ENCODE data around the gene SGSH. TPM values are rescaled to one million over a fixed set of nuclear protein-coding genes. Genes with fewer than 3 reads are reported as not detected.

Gene SGSH
- total RNA-seq, 1 experiment from 2014 or later = 19.8 TPM

DNA sequence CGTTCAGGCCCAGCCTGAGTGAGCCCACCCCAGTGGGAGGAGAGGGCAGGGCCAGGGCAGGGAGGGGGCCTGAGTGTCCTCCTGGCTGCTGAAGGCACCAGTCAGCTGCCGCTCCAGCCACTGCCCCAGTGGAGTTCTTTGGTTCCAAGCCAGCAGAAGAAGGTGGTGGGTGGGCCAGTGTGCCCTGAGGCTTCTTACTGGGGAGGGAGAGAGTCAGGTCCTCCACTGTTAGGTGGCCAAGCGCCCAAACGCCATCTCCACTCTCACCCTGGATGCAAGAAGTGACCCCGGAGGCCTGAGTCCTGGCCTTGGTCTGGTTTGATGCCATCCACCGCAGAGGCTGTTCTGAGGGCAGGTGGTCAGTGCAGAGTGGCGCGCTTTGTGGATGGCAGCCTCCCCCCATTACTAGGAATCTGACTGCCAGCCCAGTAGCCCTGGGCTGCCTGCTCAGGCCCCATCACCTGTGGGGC is 42.7 kb upstream of the SGSH start:
- H3K23me2 ChIP-seq (ENCODE audit: insufficient read length, low read depth, low read length, poor library complexity, severe bottlenecking) = no peaks in the 10 kb centered on the region
- no peaks in the 10 kb centered on the region for H3K9me3 ChIP-seq (ENCODE audit: control insufficient read depth, low read depth, low read length)
- H2BK15ac ChIP-seq (ENCODE audit: low read depth, low read length) = no peak overlapping the region
- no peak for DNase-seq
- no peak overlapping the region for H3K4ac ChIP-seq (ENCODE audit: low read depth, low read length)
- H4K91ac ChIP-seq (ENCODE audit: insufficient read length, low read depth, low read length) = no peak overlapping the region
- H3K9me3 Mint-ChIP-seq = no peaks in the 10 kb centered on the region; a peak in 1 of 5 replicates
- no peaks in the 10 kb centered on the region for H3K79me1 ChIP-seq (ENCODE audit: insufficient read depth, low read depth, low read length, poor library complexity, severe bottlenecking)
- H2BK20ac ChIP-seq (ENCODE audit: low read depth, low read length, poor library complexity, severe bottlenecking) = no peak overlapping the region
- no peak overlapping the region for H3K4me3 Mint-ChIP-seq
- no peak overlapping the region for H3T11ph ChIP-seq (ENCODE audit: low read length)
- no peak overlapping the region for H4K8ac ChIP-seq (replicated peaks; ENCODE audit: insufficient read length, low read depth, low read length)
- no peaks in the 10 kb centered on the region for H3K79me2 ChIP-seq (ENCODE audit: insufficient read depth, low read length)
- no peak overlapping the region for H3K18ac ChIP-seq (ENCODE audit: insufficient read length, low read depth, low read length)
- no peak overlapping the region; a peak in 1 of 7 replicates for H3K27ac Mint-ChIP-seq
- WGBS (ENCODE audit: extremely low coverage, insufficient read length, low lambda C conversion rate) = no CpG with 5 or more reads among the region's 8 CpGs
- no peak overlapping the region for H2BK5ac ChIP-seq (ENCODE audit: insufficient read length, low read length)
- no peaks in the 10 kb centered on the region for H3K27me3 ChIP-seq (ENCODE audit: insufficient read depth, low read length)
- H2BK12ac ChIP-seq (ENCODE audit: insufficient read length, low read depth, low read length) = no peak overlapping the region
- H2AK5ac ChIP-seq (ENCODE audit: insufficient read length, low read length) = no peak overlapping the region
- H3K4me2 ChIP-seq (ENCODE audit: insufficient read depth, insufficient read length, low read length) = no peak overlapping the region
- no peak overlapping the region for H2AFZ ChIP-seq (ENCODE audit: low read length)
- TF ChIP-seq, protein P1, sequence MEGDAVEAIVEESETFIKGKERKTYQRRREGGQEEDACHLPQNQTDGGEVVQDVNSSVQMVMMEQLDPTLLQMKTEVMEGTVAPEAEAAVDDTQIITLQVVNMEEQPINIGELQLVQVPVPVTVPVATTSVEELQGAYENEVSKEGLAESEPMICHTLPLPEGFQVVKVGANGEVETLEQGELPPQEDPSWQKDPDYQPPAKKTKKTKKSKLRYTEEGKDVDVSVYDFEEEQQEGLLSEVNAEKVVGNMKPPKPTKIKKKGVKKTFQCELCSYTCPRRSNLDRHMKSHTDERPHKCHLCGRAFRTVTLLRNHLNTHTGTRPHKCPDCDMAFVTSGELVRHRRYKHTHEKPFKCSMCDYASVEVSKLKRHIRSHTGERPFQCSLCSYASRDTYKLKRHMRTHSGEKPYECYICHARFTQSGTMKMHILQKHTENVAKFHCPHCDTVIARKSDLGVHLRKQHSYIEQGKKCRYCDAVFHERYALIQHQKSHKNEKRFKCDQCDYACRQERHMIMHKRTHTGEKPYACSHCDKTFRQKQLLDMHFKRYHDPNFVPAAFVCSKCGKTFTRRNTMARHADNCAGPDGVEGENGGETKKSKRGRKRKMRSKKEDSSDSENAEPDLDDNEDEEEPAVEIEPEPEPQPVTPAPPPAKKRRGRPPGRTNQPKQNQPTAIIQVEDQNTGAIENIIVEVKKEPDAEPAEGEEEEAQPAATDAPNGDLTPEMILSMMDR (conservative IDR thresholded peaks at IDR 0.05) = no peak
- no peaks in the 10 kb centered on the region for H3K27me3 Mint-ChIP-seq (ENCODE audit: low read depth)
- no peaks in the 10 kb centered on the region for H4K20me1 ChIP-seq (ENCODE audit: control insufficient read depth, insufficient read depth, insufficient read length)
- no peak overlapping the region for H2BK120ac ChIP-seq (ENCODE audit: low read depth, low read length, poor library complexity, severe bottlenecking)
- H3K14ac ChIP-seq (ENCODE audit: insufficient read depth, low read length) = peak overlapping the region; percentile 34; the same call in 1 of the 2 replicates
- H3K27ac ChIP-seq (ENCODE audit: insufficient read length, low read depth, low read length) = no peak overlapping the region
- peaks cover 9% of the 10 kb centered on the region; the same call in 1 of the 2 replicates for H3K4me1 ChIP-seq (ENCODE audit: insufficient read depth, low read length)
- H3K9ac ChIP-seq (ENCODE audit: extremely low read depth, insufficient read length, low read length) = no peak overlapping the region
- H4K5ac ChIP-seq (ENCODE audit: insufficient read length, low read depth, low read length) = no peak overlapping the region
- H3K23ac ChIP-seq (ENCODE audit: insufficient read length, low read depth, low read length) = no peak overlapping the region
- no peak overlapping the region for H3K56ac ChIP-seq (ENCODE audit: insufficient read length, low read depth, low read length)
- peaks cover 17 to 22% (median 17%) of the 10 kb centered on the region in 3 experiments for H3K36me3 Mint-ChIP-seq (ENCODE audit: insufficient read depth in 1 of 3, low read depth in 3 of 3)
- H3K4me1 Mint-ChIP-seq = peaks cover 32 to 39% of the 10 kb centered on the region in 2 experiments
